Measurements from ENCODE around the gene CCDC92B.

The CCDC92B gene

GRCh38 chr17:2735896-2736295 is 13.6 kb downstream of the CCDC92B start:
- no peaks in the 10 kb centered on the region for H3K9me3 ChIP-seq (ENCODE audit: control insufficient read depth, insufficient read depth, low read length)
- H3K36me3 ChIP-seq (ENCODE audit: control insufficient read depth, insufficient read depth, low read length) = peaks cover 7% of the 10 kb centered on the region
- no peaks in the 10 kb centered on the region for H3K27me3 ChIP-seq (ENCODE audit: control insufficient read depth, insufficient read depth, low read length)
- no peaks in the 10 kb centered on the region for H3K4me1 ChIP-seq (ENCODE audit: control insufficient read depth, insufficient read depth, low read length)
- H3K9ac ChIP-seq (ENCODE audit: low read depth, low read length) = no peak overlapping the region
- no peak overlapping the region for H3K4me3 ChIP-seq (ENCODE audit: low read depth, low read length)

GRCh38 chr17:2734939-2735338 is 14.5 kb downstream of the CCDC92B start:
- Histone ChIP-seq H3K9me3 (ENCODE audit: control insufficient read depth, insufficient read depth, low read length) (no peaks in the 10 kb centered on the region), H3K9ac (ENCODE audit: low read depth, low read length) (no peak overlapping the region), H3K4me1 (ENCODE audit: control insufficient read depth, insufficient read depth, low read length) (no peaks in the 10 kb centered on the region), H3K4me3 (ENCODE audit: low read depth, low read length) (no peak overlapping the region), H3K27me3 (ENCODE audit: control insufficient read depth, insufficient read depth, low read length) (no peaks in the 10 kb centered on the region), H3K36me3 (ENCODE audit: control insufficient read depth, insufficient read depth, low read length) (peaks cover 7% of the 10 kb centered on the region)

- no peaks in the 10 kb centered on the region for H3K9me3 ChIP-seq (ENCODE audit: control insufficient read depth, insufficient read depth, low read length)
- peaks cover 7% of the 10 kb centered on the region for H3K36me3 ChIP-seq (ENCODE audit: control insufficient read depth, insufficient read depth, low read length)
- no peak overlapping the region for H3K4me3 ChIP-seq (ENCODE audit: low read depth, low read length)
- H3K4me1 ChIP-seq (ENCODE audit: control insufficient read depth, insufficient read depth, low read length) = no peaks in the 10 kb centered on the region
- no peak overlapping the region for H3K9ac ChIP-seq (ENCODE audit: low read depth, low read length)
- H3K27me3 ChIP-seq (ENCODE audit: control insufficient read depth, insufficient read depth, low read length) = no peaks in the 10 kb centered on the region
Measured at GRCh38 chr17:2731807-2732206, 17.6 kb downstream of the CCDC92B start.

GRCh38 chr17:2730764-2731353 is 18.6 kb downstream of the CCDC92B start:
- H3K27me3 ChIP-seq (ENCODE audit: control insufficient read depth, insufficient read depth, low read length) = no peaks in the 10 kb centered on the region
- H3K36me3 ChIP-seq (ENCODE audit: control insufficient read depth, insufficient read depth, low read length) = peaks cover 7% of the 10 kb centered on the region
- no peak overlapping the region for H3K9ac ChIP-seq (ENCODE audit: low read depth, low read length)
- no peaks in the 10 kb centered on the region for H3K4me1 ChIP-seq (ENCODE audit: control insufficient read depth, insufficient read depth, low read length)
- no peak overlapping the region for H3K4me3 ChIP-seq (ENCODE audit: low read depth, low read length)
- H3K9me3 ChIP-seq (ENCODE audit: control insufficient read depth, insufficient read depth, low read length) = no peaks in the 10 kb centered on the region

GRCh38 chr17:2724784-2725164 is 24.7 kb downstream of the CCDC92B start:
- Histone ChIP-seq H3K9me3 (ENCODE audit: control insufficient read depth, insufficient read depth, low read length) (no peaks in the 10 kb centered on the region), H3K9ac (ENCODE audit: low read depth, low read length) (peak overlapping the region; percentile 73), H3K4me1 (ENCODE audit: control insufficient read depth, insufficient read depth, low read length) (peaks cover 3% of the 10 kb centered on the region), H3K27me3 (ENCODE audit: control insufficient read depth, insufficient read depth, low read length) (no peaks in the 10 kb centered on the region), H3K36me3 (ENCODE audit: control insufficient read depth, insufficient read depth, low read length) (no peaks in the 10 kb centered on the region), H3K4me3 (ENCODE audit: low read depth, low read length) (peak overlapping the region; percentile 32)

- no peaks in the 10 kb centered on the region for H3K27me3 ChIP-seq (ENCODE audit: control insufficient read depth, insufficient read depth, low read length)
- peaks cover 3% of the 10 kb centered on the region for H3K4me1 ChIP-seq (ENCODE audit: control insufficient read depth, insufficient read depth, low read length)
- peak overlapping the region; percentile 41 for H3K4me3 ChIP-seq (ENCODE audit: low read depth, low read length)
- peak overlapping the region; percentile 73 for H3K9ac ChIP-seq (ENCODE audit: low read depth, low read length)
- no peaks in the 10 kb centered on the region for H3K9me3 ChIP-seq (ENCODE audit: control insufficient read depth, insufficient read depth, low read length)
- no peaks in the 10 kb centered on the region for H3K36me3 ChIP-seq (ENCODE audit: control insufficient read depth, insufficient read depth, low read length)
Measured at GRCh38 chr17:2723997-2724783, 25.3 kb downstream of the CCDC92B start.

- Histone ChIP-seq H3K27me3 (ENCODE audit: control insufficient read depth, insufficient read depth, low read length) (no peaks in the 10 kb centered on the region), H3K9me3 (ENCODE audit: control insufficient read depth, insufficient read depth, low read length) (no peaks in the 10 kb centered on the region), H3K4me3 (ENCODE audit: low read depth, low read length) (peak overlapping the region; percentile 53), H3K36me3 (ENCODE audit: control insufficient read depth, insufficient read depth, low read length) (no peaks in the 10 kb centered on the region), H3K4me1 (ENCODE audit: control insufficient read depth, insufficient read depth, low read length) (peaks cover 3% of the 10 kb centered on the region), H3K9ac (ENCODE audit: low read depth, low read length) (peak overlapping the region; percentile 56)
Measured at GRCh38 chr17:2723505-2723996, 25.9 kb downstream of the CCDC92B start.

GRCh38 chr17:2722611-2723010 is 26.8 kb downstream of the CCDC92B start:
- no peaks in the 10 kb centered on the region for H3K36me3 ChIP-seq (ENCODE audit: control insufficient read depth, insufficient read depth, low read length)
- H3K9me3 ChIP-seq (ENCODE audit: control insufficient read depth, insufficient read depth, low read length) = no peaks in the 10 kb centered on the region
- H3K9ac ChIP-seq (ENCODE audit: low read depth, low read length) = no peak overlapping the region
- H3K27me3 ChIP-seq (ENCODE audit: control insufficient read depth, insufficient read depth, low read length) = no peaks in the 10 kb centered on the region
- peak overlapping the region; percentile 5 for H3K4me3 ChIP-seq (ENCODE audit: low read depth, low read length)
- peaks cover 3% of the 10 kb centered on the region for H3K4me1 ChIP-seq (ENCODE audit: control insufficient read depth, insufficient read depth, low read length)

GRCh38 chr17:2721603-2722002 is 27.8 kb downstream of the CCDC92B start:
- Histone ChIP-seq H3K4me3 (ENCODE audit: low read depth, low read length) (no peak overlapping the region), H3K9me3 (ENCODE audit: control insufficient read depth, insufficient read depth, low read length) (no peaks in the 10 kb centered on the region), H3K9ac (ENCODE audit: low read depth, low read length) (no peak overlapping the region), H3K4me1 (ENCODE audit: control insufficient read depth, insufficient read depth, low read length) (peaks cover 3% of the 10 kb centered on the region), H3K27me3 (ENCODE audit: control insufficient read depth, insufficient read depth, low read length) (no peaks in the 10 kb centered on the region), H3K36me3 (ENCODE audit: control insufficient read depth, insufficient read depth, low read length) (no peaks in the 10 kb centered on the region)

- H3K9ac ChIP-seq (ENCODE audit: low read depth, low read length) = no peak overlapping the region
- no peaks in the 10 kb centered on the region for H3K4me1 ChIP-seq (ENCODE audit: control insufficient read depth, insufficient read depth, low read length)
- H3K9me3 ChIP-seq (ENCODE audit: control insufficient read depth, insufficient read depth, low read length) = no peaks in the 10 kb centered on the region
- no peaks in the 10 kb centered on the region for H3K36me3 ChIP-seq (ENCODE audit: control insufficient read depth, insufficient read depth, low read length)
- H3K27me3 ChIP-seq (ENCODE audit: control insufficient read depth, insufficient read depth, low read length) = no peaks in the 10 kb centered on the region
- H3K4me3 ChIP-seq (ENCODE audit: low read depth, low read length) = no peak overlapping the region
Measured at GRCh38 chr17:2719861-2720260, 29.6 kb downstream of the CCDC92B start.

GRCh38 chr17:2718150-2718938 is 31.1 kb downstream of the CCDC92B start:
- Histone ChIP-seq H3K27me3 (ENCODE audit: control insufficient read depth, insufficient read depth, low read length) (no peaks in the 10 kb centered on the region), H3K4me1 (ENCODE audit: control insufficient read depth, insufficient read depth, low read length) (no peaks in the 10 kb centered on the region), H3K4me3 (ENCODE audit: low read depth, low read length) (no peak overlapping the region), H3K36me3 (ENCODE audit: control insufficient read depth, insufficient read depth, low read length) (no peaks in the 10 kb centered on the region), H3K9me3 (ENCODE audit: control insufficient read depth, insufficient read depth, low read length) (no peaks in the 10 kb centered on the region), H3K9ac (ENCODE audit: low read depth, low read length) (no peak overlapping the region)
